ENCODE measurements around the gene FOXK1. TPM values are rescaled to one million over a fixed set of nuclear protein-coding genes. Genes with fewer than 3 reads are reported as not detected.
"Not testable (repeated sequence)": the region's sequence is repeated elsewhere in the genome, so short reads cannot be mapped to it uniquely, and the experiment has no call there.

FOXK1 gene
- total RNA-seq, 2 experiments from 2014 or later, result 67.8 to 68.1 TPM

- no peak overlapping the region for H3K27ac Mint-ChIP-seq
- Histone ChIP-seq H3K27me3 (ENCODE audit: control insufficient read depth in 1 of 2, insufficient read depth in 2 of 2, low read length in 2 of 2) (no peaks in the 10 kb centered on the region), H3K27ac (ENCODE audit: low read depth in 1 of 2, low read length in 2 of 2) (no peak overlapping the region), H3K9me3 (ENCODE audit: control insufficient read depth in 1 of 2, insufficient read depth in 1 of 2, low read length in 2 of 2) (no peaks in the 10 kb centered on the region), H3K4me1 (ENCODE audit: insufficient read depth, low read length) (peaks cover 4% of the 10 kb centered on the region), H3K4me3 (ENCODE audit: low read length) (no peak overlapping the region), H3K36me3 (ENCODE audit: insufficient read depth, low read length) (no peaks in the 10 kb centered on the region)
- intact Hi-C loops (cut with DNase I, micrococcal nuclease), result no loop called here
- no peaks in the 10 kb centered on the region for H3K36me3 Mint-ChIP-seq (ENCODE audit: low read depth)
- H3K27me3 Mint-ChIP-seq, result no peaks in the 10 kb centered on the region
- no peak overlapping the region for H3K4me3 Mint-ChIP-seq
- DNase-seq (no peak), ATAC-seq (ENCODE audit: poor library complexity) (no peak)
- CTCF ChIA-PET, result interaction anchor here (0.8 kb wide), 1 partner anchor 56 kb away, joined by 3 read pairs; no protein-coding TSS in a partner anchor
- no peaks in the 10 kb centered on the region for H3K9me3 Mint-ChIP-seq
- H3K4me1 Mint-ChIP-seq (ENCODE audit: low read depth), result no peaks in the 10 kb centered on the region
- no peak for TF ChIP-seq CTCF (IDR thresholded peaks at IDR 0.05)
- POLR2A ChIA-PET, result interaction anchor here (1.0 kb wide), 1 partner anchor 9 kb away, joined by 3 read pairs; no protein-coding TSS in a partner anchor
Observed at GRCh38 chr7:4800487-4800886, 118.4 kb downstream of the FOXK1 start.

DNA sequence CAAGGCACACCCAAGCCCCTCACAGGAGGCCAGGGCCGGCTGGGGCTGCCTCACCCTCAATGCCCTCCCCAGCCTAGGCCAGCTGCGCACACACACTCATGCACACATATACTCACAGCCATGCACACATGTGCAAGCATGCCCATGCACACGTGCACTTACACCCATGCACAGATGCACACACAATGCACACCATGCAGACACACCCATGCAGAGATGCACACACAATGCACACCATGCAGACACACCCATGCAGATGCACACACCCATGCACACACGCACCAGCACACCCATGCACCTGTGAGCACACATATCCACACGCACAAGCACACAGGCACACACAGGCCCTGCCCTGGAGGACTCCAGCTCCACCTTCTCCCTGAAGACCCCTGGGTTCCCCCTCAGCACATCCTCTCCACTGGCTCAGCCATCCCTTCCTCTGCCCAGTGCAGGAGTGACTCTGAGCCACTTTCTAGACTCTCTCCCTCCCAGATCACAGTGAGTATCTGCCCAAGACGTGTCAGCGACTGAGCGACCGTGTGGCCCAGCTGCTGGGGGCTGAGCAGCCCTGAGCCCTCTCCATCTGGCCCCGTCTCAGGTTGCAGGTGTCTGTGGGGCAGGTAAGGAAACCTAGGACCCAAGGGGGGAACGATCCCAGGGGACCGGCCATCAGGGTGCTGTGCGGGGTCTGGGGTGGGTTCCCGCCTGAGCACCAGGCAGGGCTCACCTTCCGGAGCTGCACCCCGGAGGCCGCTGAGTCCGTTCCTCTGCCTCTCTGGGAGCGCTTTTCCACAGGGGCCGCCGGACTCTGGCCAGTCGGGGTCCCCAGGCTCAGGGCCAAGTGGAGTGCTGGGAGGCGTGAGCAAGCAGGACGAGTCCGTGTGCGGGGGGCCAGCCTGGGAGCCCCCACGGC lies 119.1 kb downstream of the FOXK1 start:
- Histone ChIP-seq H3K4me1 (ENCODE audit: insufficient read depth, low read length) (peaks cover 4% of the 10 kb centered on the region), H3K9me3 (ENCODE audit: control insufficient read depth in 1 of 2, insufficient read depth in 1 of 2, low read length in 2 of 2) (no peaks in the 10 kb centered on the region), H3K36me3 (ENCODE audit: insufficient read depth, low read length) (no peaks in the 10 kb centered on the region), H3K27me3 (ENCODE audit: control insufficient read depth in 1 of 2, insufficient read depth in 2 of 2, low read length in 2 of 2) (no peaks in the 10 kb centered on the region), H3K4me3 (ENCODE audit: low read length) (no peak overlapping the region), H3K27ac (ENCODE audit: low read depth in 1 of 2, low read length in 2 of 2) (no peak overlapping the region)
- no peaks in the 10 kb centered on the region for H3K4me1 Mint-ChIP-seq (ENCODE audit: low read depth)
- no peak for TF ChIP-seq CTCF (IDR thresholded peaks at IDR 0.05)
- H3K27ac Mint-ChIP-seq, result no peak overlapping the region
- H3K27me3 Mint-ChIP-seq, result no peaks in the 10 kb centered on the region
- DNase-seq (no peak), ATAC-seq (ENCODE audit: poor library complexity) (no peak)
- ChIA-PET POLR2A (interaction anchor here (1.0 kb wide), 1 partner anchor 9 kb away, joined by 3 read pairs; no protein-coding TSS in a partner anchor), CTCF (no interaction called here)
- H3K9me3 Mint-ChIP-seq, result no peaks in the 10 kb centered on the region
- H3K36me3 Mint-ChIP-seq (ENCODE audit: low read depth), result no peaks in the 10 kb centered on the region
- intact Hi-C loops (cut with DNase I, micrococcal nuclease), result no loop called here
- H3K4me3 Mint-ChIP-seq, result no peak overlapping the region

GRCh38 chr7:4801839-4802231 lies 119.7 kb downstream of the FOXK1 start:
- Histone ChIP-seq H3K27ac (ENCODE audit: low read depth in 1 of 2, low read length in 2 of 2) (no peak overlapping the region), H3K27me3 (ENCODE audit: control insufficient read depth in 1 of 2, insufficient read depth in 2 of 2, low read length in 2 of 2) (no peaks in the 10 kb centered on the region), H3K36me3 (ENCODE audit: insufficient read depth, low read length) (no peaks in the 10 kb centered on the region), H3K4me3 (ENCODE audit: low read length) (no peak overlapping the region), H3K4me1 (ENCODE audit: insufficient read depth, low read length) (peaks cover 4% of the 10 kb centered on the region), H3K9me3 (ENCODE audit: control insufficient read depth in 1 of 2, insufficient read depth in 1 of 2, low read length in 2 of 2) (no peaks in the 10 kb centered on the region)
- no peaks in the 10 kb centered on the region for H3K36me3 Mint-ChIP-seq (ENCODE audit: low read depth)
- H3K27ac Mint-ChIP-seq, result no peak overlapping the region
- H3K4me3 Mint-ChIP-seq, result no peak overlapping the region
- H3K9me3 Mint-ChIP-seq, result no peaks in the 10 kb centered on the region
- H3K4me1 Mint-ChIP-seq (ENCODE audit: low read depth), result no peaks in the 10 kb centered on the region
- no peak for TF ChIP-seq CTCF (IDR thresholded peaks at IDR 0.05)
- ChIA-PET CTCF (no interaction called here), POLR2A (no interaction called here)
- no peak for DNase-seq
- ATAC-seq (ENCODE audit: poor library complexity), result no peak
- H3K27me3 Mint-ChIP-seq, result no peaks in the 10 kb centered on the region
- intact Hi-C loops (cut with DNase I, micrococcal nuclease), result no loop called here

GRCh38 chr7:4802577-4802976 lies 120.5 kb downstream of the FOXK1 start:
- H3K9me3 Mint-ChIP-seq; intact Hi-C loops (cut with DNase I, micrococcal nuclease): not testable (repeated sequence)

More at GRCh38 chr7:4802577-4802976, 120.5 kb downstream of the FOXK1 start:
- H3K27me3 ChIP-seq (ENCODE audit: control insufficient read depth in 1 of 2, insufficient read depth in 2 of 2, low read length in 2 of 2); H3K36me3 ChIP-seq (ENCODE audit: insufficient read depth, low read length); H3K4me3 ChIP-seq (ENCODE audit: low read length); ATAC-seq (ENCODE audit: poor library complexity); H3K27me3 Mint-ChIP-seq; H3K4me1 Mint-ChIP-seq (ENCODE audit: low read depth); H3K27ac ChIP-seq (ENCODE audit: low read depth in 1 of 2, low read length in 2 of 2); H3K4me3 Mint-ChIP-seq; DNase-seq; H3K9me3 ChIP-seq (ENCODE audit: control insufficient read depth in 1 of 2, insufficient read depth in 1 of 2, low read length in 2 of 2); POLR2A ChIA-PET; H3K27ac Mint-ChIP-seq; CTCF ChIA-PET; H3K4me1 ChIP-seq (ENCODE audit: insufficient read depth, low read length); H3K36me3 Mint-ChIP-seq (ENCODE audit: low read depth): not testable (repeated sequence)

Data from CD4-positive, alpha-beta T cell (primary cell).